IPS-NIHi11 (cell line): Measurements from ENCODE around the gene CLCA4.
"Not testable (repeated sequence)": the region's sequence is repeated elsewhere in the genome, so short reads cannot be mapped to it uniquely, and the experiment has no call there.

Experiments
- DNase-seq: peaks from one replicate; pipeline ENCODE4 v3.0.0; 2012; ENCODE audit warnings: mixed read lengths, low spot score

CLCA4 gene

GRCh38 chr1:86530211-86530845, 16.6 kb upstream of the CLCA4 start:
- DNase-seq, result no peak

DNA sequence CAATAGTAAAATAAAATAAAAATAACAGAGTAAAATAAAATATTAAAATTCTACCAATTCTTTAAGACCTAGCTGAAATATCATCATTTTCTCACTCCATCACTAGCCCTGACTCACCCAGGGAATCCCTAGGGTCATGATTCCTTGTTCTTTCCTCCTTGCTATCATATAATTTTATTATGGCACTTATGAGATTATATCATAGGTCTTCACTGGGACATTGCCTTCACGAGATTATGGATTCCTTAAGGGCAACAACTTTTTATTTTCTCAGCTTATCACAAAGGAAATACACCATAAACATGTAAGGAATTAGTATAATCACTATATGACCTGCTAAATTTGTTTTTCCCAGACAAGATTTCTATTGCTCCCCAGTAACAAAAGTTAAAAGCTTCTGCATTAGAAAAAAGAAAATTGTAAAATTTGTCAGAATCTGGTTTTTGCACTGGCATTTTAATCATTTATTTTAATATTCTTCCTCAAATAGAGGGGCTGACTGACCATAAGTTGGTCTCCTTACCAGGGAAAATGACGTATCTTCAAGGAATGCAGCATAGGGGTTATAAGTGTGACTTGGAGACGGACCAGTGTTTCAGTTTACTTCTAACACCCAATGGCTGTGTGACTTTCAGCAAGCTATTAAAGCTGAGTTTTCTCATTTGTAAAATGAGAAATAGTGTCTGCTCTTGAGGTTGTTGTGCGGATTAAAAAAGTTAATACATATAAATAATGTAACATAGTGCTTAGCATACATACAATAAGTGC, 8.8 kb upstream of the CLCA4 start:
- no peak for DNase-seq

GRCh38 chr1:86538775-86539174, 8.1 kb upstream of the CLCA4 start:
- DNase-seq, result no peak

GRCh38 chr1:86541859-86542258, 5.0 kb upstream of the CLCA4 start:
- DNase-seq, result no peak

DNA sequence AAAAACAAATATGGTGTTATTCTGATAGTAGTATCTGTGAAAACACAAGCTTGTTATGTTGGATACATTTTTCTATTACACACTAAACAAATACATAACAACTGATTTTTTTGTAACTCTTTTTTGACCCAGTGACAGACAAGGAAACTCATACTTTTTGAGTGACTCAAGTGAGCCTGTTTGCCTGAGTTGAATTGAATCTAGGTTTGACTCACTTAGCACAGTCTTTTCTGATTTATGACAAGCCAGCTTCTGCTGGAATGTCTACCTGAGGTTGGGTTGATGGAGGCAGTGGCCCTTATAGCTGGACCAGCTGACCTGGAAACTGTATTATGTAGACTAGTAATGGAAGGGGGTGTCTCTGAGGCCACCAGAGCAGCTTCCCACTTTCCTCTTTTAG, 4.2 kb upstream of the CLCA4 start:
- no peak for DNase-seq

DNA sequence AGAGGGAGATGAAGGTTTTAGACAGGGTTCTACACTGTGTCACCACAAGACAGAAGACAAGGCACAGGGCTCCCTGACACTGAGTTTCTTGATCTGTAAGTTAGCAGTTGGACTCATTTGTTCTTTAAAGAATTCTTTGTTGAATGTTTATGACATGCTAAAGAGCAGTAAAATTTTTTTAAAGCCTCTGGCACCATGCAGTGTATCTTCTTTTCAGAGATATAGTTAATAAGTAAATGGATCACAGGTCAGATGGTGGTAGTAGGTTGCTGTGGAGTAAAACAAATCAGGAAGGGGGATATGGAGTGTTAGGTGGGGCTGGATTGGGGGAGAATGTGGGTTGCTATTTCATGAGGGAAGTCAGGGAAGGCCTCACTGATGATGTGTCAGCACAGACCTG, 2.0 kb downstream of the CLCA4 start:
- no peak for DNase-seq

DNA sequence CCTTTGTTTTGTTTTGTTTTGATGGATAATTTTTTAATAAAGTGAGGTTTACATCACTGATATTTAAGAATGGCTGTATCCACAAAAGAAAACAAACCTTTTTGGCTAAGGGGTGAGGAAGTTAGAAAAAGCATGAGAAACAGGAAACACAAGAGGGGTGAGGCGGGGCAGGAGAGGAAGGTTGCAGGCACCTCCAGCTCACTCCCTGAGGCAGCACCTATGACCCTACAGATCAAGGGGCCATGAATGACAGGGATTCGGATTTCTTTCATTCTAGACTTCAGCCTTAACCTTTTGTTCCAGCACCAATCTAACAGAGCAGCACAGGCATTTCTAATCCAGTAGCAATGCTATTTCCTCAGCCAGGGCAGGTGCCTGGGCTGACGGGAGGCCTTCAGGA, 4.4 kb downstream of the CLCA4 start:
- peak; percentile 18 for DNase-seq

DNA sequence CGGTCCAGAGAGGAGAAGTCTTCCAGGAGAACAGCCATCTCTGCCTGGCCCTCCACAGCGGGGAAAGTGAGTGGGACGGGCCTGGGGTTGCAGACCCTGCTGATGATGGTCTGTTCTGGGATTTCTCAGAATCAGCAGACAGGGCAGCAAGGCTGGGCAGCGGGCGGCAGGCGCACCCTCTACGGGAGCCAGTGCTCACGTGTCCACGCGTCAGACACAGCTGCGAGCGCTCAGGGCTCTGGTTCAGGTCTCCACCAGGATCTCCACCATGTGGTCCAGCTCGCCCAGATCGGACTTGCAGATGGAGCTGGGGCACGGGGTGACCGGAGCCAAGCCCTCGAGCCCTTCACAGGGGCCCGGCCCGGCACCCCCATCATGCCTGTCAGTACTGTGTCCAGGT, 5.5 kb downstream of the CLCA4 start:
- no peak for DNase-seq

GRCh38 chr1:86557739-86558138, 10.9 kb downstream of the CLCA4 start:
- DNase-seq, result no peak

DNA sequence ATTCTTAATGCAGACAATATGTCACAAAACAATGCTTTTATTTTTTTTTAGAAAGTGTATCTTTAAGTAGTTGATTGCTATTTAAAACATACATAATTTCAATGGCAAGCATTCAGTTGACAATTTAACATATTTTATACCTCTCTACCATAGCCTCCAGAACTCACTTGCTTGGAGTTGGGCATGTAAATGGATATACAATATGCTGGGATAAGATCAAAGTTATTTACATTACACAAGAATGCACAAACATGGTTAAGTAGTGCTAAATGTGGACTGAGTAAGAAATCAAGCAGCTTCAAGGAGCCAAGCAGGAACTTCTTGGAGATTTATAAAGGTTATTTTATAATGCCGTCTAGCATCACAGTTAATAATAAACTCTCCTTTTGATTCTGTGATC, 17.0 kb downstream of the CLCA4 start:
- DNase-seq, result no peak

DNA sequence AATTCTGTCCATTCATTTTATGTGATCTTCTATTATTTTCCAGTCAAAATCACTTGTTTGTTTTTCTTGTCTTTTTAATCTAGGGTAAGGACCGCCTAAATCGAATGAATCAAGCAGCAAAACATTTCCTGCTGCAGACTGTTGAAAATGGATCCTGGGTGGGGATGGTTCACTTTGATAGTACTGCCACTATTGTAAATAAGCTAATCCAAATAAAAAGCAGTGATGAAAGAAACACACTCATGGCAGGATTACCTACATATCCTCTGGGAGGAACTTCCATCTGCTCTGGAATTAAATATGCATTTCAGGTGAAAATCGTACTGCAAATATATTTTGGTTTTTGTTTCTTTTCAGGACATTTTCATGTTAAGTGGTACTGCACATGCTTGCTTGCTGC, 20.5 kb downstream of the CLCA4 start:
- DNase-seq, result no peak

DNA sequence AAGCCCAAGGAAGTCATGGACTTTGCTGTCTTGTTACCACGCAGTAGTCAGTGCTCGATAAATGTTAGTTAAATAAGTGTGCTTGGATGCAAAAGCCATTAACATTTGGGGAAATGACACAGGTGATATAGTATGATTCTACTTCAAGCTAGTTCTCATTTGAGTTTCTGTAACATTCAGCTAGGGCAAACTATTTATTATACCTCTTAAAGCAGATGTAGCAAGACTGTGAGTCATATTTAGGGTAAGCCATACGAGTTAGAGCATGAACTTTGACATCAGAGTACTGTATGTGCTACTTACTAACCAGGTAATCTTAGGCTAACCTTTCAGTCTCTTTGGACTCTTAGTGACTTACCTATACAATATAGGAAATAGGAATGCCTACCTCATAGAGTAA, 21.0 kb downstream of the CLCA4 start:
- DNase-seq, result no peak

DNA sequence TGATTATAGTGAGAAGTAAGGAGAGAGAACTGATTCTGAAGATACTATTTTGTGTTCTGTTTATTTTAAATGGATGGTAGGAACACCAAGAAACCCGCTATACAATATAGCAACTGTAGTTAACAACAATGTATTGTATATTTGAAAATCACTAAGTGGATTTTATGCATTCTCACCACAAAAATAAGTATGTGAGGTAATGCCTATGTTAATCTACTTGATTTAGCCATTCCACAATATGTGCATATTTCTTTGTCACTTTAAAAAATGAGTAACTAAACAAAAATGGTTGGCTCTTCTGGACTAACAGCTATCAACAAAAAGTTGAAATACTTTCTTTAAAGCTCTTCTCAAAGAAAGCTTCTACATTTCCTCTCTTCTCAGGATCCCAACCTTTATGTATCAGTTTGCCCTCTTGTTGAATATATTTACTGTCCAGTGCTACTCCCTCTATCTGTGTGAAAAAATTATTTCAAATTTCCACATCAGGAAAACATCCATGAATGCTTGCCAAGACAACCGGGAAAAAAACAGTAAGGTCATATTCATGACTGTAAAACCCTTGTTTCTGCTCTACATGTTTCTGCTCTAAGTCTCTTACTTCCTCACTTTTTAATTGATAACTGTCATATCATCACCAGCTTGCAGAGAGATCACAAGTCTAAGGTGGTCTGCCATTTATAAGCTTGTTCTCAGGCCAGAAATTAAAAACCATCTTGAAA, 27.0 kb downstream of the CLCA4 start:
- DNase-seq, result no peak

GRCh38 chr1:86581231-86581630, 34.4 kb downstream of the CLCA4 start:
- no peak for DNase-seq

- DNase-seq, result no peak
Measured at GRCh38 chr1:86582161-86582560, 35.3 kb downstream of the CLCA4 start.

- no peak for DNase-seq
Measured at GRCh38 chr1:86583032-86583431, 36.2 kb downstream of the CLCA4 start.

GRCh38 chr1:86583593-86583992, 36.7 kb downstream of the CLCA4 start:
- no peak for DNase-seq

DNA sequence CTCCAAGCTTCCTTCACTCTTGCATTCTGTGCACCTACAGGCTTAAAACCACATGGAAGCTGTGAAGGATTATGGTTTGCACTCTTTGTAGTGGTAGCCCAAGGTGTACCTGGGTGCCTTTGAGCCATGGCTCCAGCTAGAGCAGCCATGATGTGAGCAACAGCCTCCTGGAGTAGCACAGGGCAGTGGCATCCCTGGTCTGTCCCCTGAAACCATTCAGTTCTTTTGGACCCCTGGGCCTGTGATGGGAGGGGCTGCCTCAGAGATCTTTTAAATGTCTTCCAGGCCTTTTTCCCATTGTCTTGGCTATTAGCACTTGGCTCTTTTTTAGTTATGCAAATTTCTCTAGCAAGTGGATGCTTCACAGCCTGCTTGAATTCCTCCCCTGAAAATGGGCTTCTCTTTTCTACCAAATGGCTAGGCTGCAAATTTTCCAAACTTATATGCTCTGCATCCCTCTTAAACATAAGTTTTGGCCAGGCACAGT, 47.4 kb downstream of the CLCA4 start:
- DNase-seq, result no peak

- no peak for DNase-seq
Measured at GRCh38 chr1:86596224-86596623, 49.3 kb downstream of the CLCA4 start.

DNA sequence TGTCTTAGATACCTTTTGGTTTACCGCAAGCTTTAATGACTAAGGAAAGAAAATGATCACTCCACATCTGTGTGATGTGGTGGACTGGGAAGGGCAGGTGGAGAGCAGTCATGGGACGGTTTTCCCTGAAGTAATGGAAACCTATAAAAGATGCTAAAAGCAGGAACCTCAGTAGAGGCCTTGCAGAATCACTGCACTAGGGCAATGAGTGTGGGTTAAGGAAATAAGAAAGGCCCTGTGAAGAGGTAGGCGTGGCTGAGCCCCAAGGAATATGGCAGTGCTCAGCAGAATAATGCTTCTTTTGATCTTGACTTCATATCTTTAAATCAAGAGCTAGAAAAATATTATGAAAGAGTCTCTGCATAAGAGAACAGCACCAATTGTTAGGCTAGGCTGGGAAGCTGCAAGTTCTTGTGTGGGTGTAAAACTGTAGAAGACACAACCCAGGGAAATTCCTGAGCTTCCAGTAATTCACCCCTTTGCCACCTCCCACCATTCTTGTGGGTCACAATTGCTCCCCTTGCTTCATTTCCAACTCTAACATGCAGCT, 49.9 kb downstream of the CLCA4 start:
- DNase-seq, result no peak

DNA sequence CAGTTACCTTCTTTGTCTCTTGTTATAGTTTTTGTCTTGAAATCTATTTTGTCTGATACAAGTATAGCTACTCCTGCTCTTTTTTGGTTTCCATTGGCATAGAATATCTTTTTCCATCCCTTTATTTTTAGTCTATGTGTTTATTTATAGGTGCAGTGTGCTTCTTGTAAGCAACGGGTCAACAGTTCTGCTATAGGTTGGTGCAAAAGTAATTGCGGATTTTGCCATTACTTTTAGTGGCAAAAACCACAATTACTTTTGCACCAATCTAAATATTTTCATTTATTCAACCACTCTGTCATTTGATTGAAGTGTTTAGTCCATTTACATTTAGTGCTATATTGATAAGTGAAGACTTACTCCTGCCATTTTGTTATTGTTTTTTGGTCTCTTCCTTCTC, 59.2 kb downstream of the CLCA4 start:
- not testable (repeated sequence) for DNase-seq

- DNase-seq, result no peak
Measured at GRCh38 chr1:86616433-86616832, 69.6 kb downstream of the CLCA4 start.

- no peak for DNase-seq
Measured at GRCh38 chr1:86616871-86617270, 70.0 kb downstream of the CLCA4 start.
